Smooth muscle cell (in vitro differentiated cells): Measurements from ENCODE around the gene SPAG9. TPM values are rescaled to one million over a fixed set of nuclear protein-coding genes. Genes with fewer than 3 reads are reported as not detected.

Source experiments
- DNase-seq: peaks from one replicate; lab custom pipeline; 2025; ENCODE audit not compliant: unreplicated experiment; lab: John Stamatoyannopoulos, UW
- H2AFZ ChIP-seq: fragments of 200-600 bp; sonication (generic); 2 replicates; pipeline ENCODE4 v1.6.0; 2016; ENCODE audit warnings: antibody characterized with exemption, low read depth, mild to moderate bottlenecking
- H3F3A ChIP-seq: fragments of 200-600 bp; sonication (generic); 2 replicates; pipeline ENCODE4 v1.6.0; 2017; ENCODE audit warnings: antibody characterized with exemption, low read depth
- H3K27ac ChIP-seq: fragments of 200-600 bp; sonication (generic); 2 replicates; pipeline ENCODE4 v1.5.1; 2016; ENCODE audit warnings: low read depth, mild to moderate bottlenecking
- H3K27me3 ChIP-seq: fragments of 200-600 bp; sonication (generic); 2 replicates; pipeline ENCODE4 v1.6.1; 2016; ENCODE audit warnings: low read depth, mild to moderate bottlenecking
- H3K36me3 ChIP-seq: fragments of 200-600 bp; sonication (generic); 2 replicates; pipeline ENCODE4 v1.5.1; 2016; ENCODE audit warnings: low read depth
- H3K4me1 ChIP-seq: fragments of 200-600 bp; sonication (generic); 2 replicates; pipeline ENCODE4 v1.5.1; 2016; ENCODE audit warnings: low read depth
- H3K4me2 ChIP-seq: fragments of 200-600 bp; sonication (generic); 2 replicates; pipeline ENCODE4 v1.6.0; 2016; ENCODE audit warnings: mild to moderate bottlenecking
- H3K4me3 ChIP-seq: fragments of 200-600 bp; sonication (generic); 2 replicates; pipeline ENCODE4 v1.5.1; 2016; ENCODE audit warnings: mild to moderate bottlenecking
- H3K79me2 ChIP-seq: fragments of 200-600 bp; sonication (generic); 2 replicates; pipeline ENCODE4 v1.6.0; 2016; ENCODE audit warnings: low read depth, mild to moderate bottlenecking
- H3K9ac ChIP-seq: fragments of 200-600 bp; sonication (generic); 2 replicates; pipeline ENCODE4 v1.6.0; 2016; ENCODE audit warnings: low read depth
- H3K9me3 ChIP-seq: fragments of 200-600 bp; sonication (generic); replicated peaks from 2 replicates; pipeline ENCODE4 v1.5.1; 2016; ENCODE audit warnings: low read depth
- H4K20me1 ChIP-seq: fragments of 200-600 bp; sonication (generic); 2 replicates; pipeline ENCODE4 v1.6.0; 2016; ENCODE audit warnings: low read depth
- WGBS: methylation state at CpG from one replicate; pipeline ENCODE4 v1.1.7; 2016; ENCODE audit warnings: low lambda C conversion rate; 5-methylcytosine and 5-hydroxymethylcytosine counted together
- polyA plus RNA-seq: library from polyadenylated mRNA; unstranded; fragments of >200 nt; fragmentation: Nextera tagmentation; extraction: Ambion mirVana; gene quantifications from 2 replicates; pipeline ENCODE4 v1.2.1, GENCODE V29; 2016
- total RNA-seq: library from RNA; depleted of rRNA; stranded (reverse); fragments of >200 nt; gene quantifications from 2 replicates; pipeline ENCODE4 v1.2.3, GENCODE V29; 2014
- TF ChIP-seq, protein P1 (sequence below): fragments of 200-600 bp; sonication (generic); IDR thresholded peaks from 2 replicates; pipeline ENCODE4 v1.5.1; 2017; ENCODE audit warnings: borderline replicate concordance, mild to moderate bottlenecking, antibody characterized with exemption; ENCODE audit not compliant: insufficient read depth, poor library complexity, severe bottlenecking

The SPAG9 gene
- total and polyA plus RNA-seq, 2 experiments from 2014 or later, result 29.1 to 64.8 TPM

DNA sequence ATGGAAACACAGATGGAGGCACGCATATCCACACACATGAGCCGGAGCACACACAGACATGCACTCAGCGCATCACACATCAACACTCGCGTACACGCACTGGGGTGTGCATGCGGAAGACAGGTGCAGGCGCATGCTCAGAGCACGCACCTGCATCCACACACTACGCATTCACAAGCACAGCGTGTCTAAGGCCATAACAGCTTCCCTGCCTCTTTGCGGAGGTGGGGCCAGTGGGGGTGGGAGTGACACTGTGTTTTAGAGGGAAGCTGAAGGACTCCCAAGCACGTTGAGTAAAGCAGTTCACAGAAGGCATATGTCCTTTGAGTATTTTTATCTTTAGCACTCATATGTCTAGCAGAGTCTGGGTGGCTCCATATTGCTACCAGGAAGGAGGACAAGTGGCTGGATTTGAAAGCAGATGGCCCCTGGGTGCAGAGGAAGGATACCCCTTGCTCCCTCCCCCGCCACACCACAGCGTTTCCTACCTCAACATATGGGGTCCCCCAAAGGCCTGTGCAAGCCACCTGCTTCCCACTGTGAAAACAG lies 185.9 kb downstream of the SPAG9 start:
- DNase-seq, result no peak
- no peaks in the 10 kb centered on the region for H3K36me3 ChIP-seq
- no peaks in the 10 kb centered on the region for H3K27me3 ChIP-seq
- H3F3A ChIP-seq, result peaks cover 6% of the 10 kb centered on the region
- H3K4me2 ChIP-seq, result no peak overlapping the region
- TF ChIP-seq, protein P1, sequence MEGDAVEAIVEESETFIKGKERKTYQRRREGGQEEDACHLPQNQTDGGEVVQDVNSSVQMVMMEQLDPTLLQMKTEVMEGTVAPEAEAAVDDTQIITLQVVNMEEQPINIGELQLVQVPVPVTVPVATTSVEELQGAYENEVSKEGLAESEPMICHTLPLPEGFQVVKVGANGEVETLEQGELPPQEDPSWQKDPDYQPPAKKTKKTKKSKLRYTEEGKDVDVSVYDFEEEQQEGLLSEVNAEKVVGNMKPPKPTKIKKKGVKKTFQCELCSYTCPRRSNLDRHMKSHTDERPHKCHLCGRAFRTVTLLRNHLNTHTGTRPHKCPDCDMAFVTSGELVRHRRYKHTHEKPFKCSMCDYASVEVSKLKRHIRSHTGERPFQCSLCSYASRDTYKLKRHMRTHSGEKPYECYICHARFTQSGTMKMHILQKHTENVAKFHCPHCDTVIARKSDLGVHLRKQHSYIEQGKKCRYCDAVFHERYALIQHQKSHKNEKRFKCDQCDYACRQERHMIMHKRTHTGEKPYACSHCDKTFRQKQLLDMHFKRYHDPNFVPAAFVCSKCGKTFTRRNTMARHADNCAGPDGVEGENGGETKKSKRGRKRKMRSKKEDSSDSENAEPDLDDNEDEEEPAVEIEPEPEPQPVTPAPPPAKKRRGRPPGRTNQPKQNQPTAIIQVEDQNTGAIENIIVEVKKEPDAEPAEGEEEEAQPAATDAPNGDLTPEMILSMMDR, result no peak
- WGBS, result 95% methylated on average over 15 of the region's 15 CpGs
- no peak overlapping the region for H3K9ac ChIP-seq
- H3K79me2 ChIP-seq, result no peaks in the 10 kb centered on the region
- H3K4me3 ChIP-seq, result no peak overlapping the region
- H2AFZ ChIP-seq, result no peak overlapping the region
- no peaks in the 10 kb centered on the region for H3K9me3 ChIP-seq
- no peak overlapping the region for H3K27ac ChIP-seq
- peaks cover 16% of the 10 kb centered on the region for H3K4me1 ChIP-seq
- H4K20me1 ChIP-seq, result no peaks in the 10 kb centered on the region

DNA sequence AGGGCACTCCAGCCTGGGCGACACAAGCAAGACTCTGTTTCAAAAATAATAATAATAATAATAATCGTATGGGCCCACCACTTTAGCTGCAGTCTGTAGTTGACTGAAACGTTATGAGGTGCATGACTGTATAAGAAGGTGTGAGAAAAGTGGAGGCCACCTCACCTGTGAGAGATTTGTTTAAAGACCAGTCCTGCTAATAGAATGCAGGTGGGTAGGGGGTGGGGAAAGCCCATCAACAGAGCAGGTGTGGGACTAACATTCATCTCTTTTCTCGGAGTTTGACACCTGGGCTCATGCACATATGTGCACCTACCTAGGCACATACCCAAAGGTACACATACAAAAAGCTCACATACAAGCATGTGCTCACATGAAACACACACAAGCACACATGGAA lies 186.5 kb downstream of the SPAG9 start:
- Histone ChIP-seq H2AFZ (no peak overlapping the region), H3K79me2 (no peaks in the 10 kb centered on the region), H3K9me3 (no peaks in the 10 kb centered on the region), H3K9ac (no peak overlapping the region), H4K20me1 (no peaks in the 10 kb centered on the region), H3K4me1 (peaks cover 16% of the 10 kb centered on the region), H3F3A (peaks cover 6% of the 10 kb centered on the region), H3K4me2 (no peak overlapping the region), H3K27me3 (no peaks in the 10 kb centered on the region), H3K27ac (peak overlapping the region; percentile 72), H3K36me3 (no peaks in the 10 kb centered on the region), H3K4me3 (no peak overlapping the region)
- WGBS, result 90% methylated on average over 4 of the region's 4 CpGs
- no peak for DNase-seq
- TF ChIP-seq, protein P1, result no peak

DNA sequence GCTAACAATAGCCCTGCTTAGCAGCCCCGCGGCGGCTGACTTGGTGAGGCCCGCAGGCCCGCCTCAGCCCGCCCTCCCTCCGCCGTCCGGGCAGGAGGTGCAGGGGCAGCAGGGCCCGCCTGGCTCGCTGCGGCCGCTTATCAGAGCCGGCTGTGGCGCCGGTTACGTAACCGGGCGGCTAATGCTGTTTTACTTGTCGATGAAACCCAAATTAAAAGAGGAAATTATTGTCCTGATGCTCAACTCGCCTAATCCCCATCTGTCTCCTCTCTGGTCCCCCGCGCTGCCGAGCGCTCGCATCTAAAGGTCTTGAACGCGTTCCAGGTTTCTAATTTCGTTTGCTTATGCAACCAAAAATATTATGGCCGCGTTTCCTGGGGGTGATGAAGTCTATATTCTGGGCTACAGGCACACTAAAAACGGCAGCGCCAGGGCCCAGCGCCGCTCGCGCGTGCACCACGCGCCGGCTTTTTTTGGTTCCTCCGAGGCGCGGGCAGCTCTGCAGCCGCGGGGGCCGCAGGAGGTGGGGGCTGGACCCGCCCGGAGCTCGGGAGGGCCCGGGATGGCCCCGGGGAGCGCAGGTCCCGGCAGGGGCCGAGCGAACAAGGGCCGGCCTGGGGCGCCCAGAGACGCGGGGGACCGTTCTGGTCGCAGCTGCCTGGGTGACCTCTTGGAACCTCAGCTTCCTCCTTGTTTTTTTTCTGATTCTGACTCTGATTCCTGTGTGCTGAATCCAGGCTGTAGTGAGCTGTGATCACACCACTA lies 189.3 kb downstream of the SPAG9 start:
- Histone ChIP-seq H3F3A (peaks cover 6% of the 10 kb centered on the region), H3K4me3 (peak overlapping the region; percentile 52), H3K36me3 (no peaks in the 10 kb centered on the region), H3K9me3 (no peaks in the 10 kb centered on the region), H3K4me2 (peak overlapping the region; percentile 86), H4K20me1 (no peaks in the 10 kb centered on the region), H3K27ac (peak overlapping the region; percentile 91), H3K79me2 (no peaks in the 10 kb centered on the region), H2AFZ (peak overlapping the region; percentile 78), H3K4me1 (peaks cover 16% of the 10 kb centered on the region), H3K9ac (peak overlapping the region; percentile 81), H3K27me3 (no peaks in the 10 kb centered on the region)
- TF ChIP-seq, protein P1, result no peak
- 3% methylated on average over 61 of the region's 62 CpGs for WGBS
- DNase-seq, result peak; percentile 49

DNA sequence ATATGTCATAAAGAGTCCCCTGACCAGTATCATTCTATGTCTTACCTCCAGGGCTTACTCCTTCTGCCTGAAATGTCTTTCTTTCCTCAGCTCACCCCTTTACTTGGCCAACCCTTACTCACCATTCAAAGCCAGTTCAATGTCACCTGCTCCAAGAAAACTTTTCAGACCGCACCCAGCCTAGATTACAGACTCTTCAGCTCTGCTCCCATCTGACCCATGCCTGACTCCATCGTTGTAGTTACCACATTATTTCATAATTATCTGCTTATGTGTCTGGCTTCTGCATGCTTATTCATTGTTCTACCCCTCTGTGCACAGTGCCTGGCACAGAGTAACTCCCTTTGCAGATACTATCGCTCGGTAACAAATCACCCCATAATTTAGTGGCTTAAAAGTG lies 192.0 kb downstream of the SPAG9 start:
- H3K9me3 ChIP-seq, result no peaks in the 10 kb centered on the region
- peaks cover 6% of the 10 kb centered on the region for H3F3A ChIP-seq
- H3K27me3 ChIP-seq, result no peaks in the 10 kb centered on the region
- H2AFZ ChIP-seq, result no peak overlapping the region
- no peaks in the 10 kb centered on the region for H3K36me3 ChIP-seq
- no peaks in the 10 kb centered on the region for H4K20me1 ChIP-seq
- 92% methylated on average over 4 of the region's 4 CpGs for WGBS
- H3K4me2 ChIP-seq, result no peak overlapping the region
- H3K27ac ChIP-seq, result no peak overlapping the region
- no peak overlapping the region for H3K4me3 ChIP-seq
- H3K79me2 ChIP-seq, result no peaks in the 10 kb centered on the region
- DNase-seq, result no peak
- H3K9ac ChIP-seq, result no peak overlapping the region
- TF ChIP-seq, protein P1, result no peak
- H3K4me1 ChIP-seq, result peaks cover 16% of the 10 kb centered on the region
